COLO829 (cell line): ENCODE results near the gene ZNF646.
A peak's percentile ranks its signal among the peaks of the same experiment; 100 is the strongest.

Source experiments
- DNase-seq: peaks from one replicate; pipeline ENCODE4 v3.0.0; 2012; ENCODE audit warnings: low spot score

Gene ZNF646

GRCh38 chr16:31064882-31065461 lies 9.2 kb upstream of the ZNF646 start:
- DNase-seq, result no peak

GRCh38 chr16:31067342-31067741 lies 6.9 kb upstream of the ZNF646 start:
- no peak for DNase-seq

GRCh38 chr16:31071861-31072260 lies 2.4 kb upstream of the ZNF646 start:
- DNase-seq, result peak; percentile 28

- DNase-seq, result no peak
These were observed 1.6 kb upstream of the ZNF646 start for GRCh38 chr16:31072540-31073141.

GRCh38 chr16:31073142-31073969 lies 866 bp upstream of the ZNF646 start:
- DNase-seq, result peak; percentile 86

GRCh38 chr16:31074814-31075183 lies 577 bp downstream of the ZNF646 start:
- no peak for DNase-seq

GRCh38 chr16:31076319-31076718 lies 2.1 kb downstream of the ZNF646 start:
- DNase-seq, result no peak

- no peak for DNase-seq
These were observed 2.8 kb downstream of the ZNF646 start for GRCh38 chr16:31077024-31077423.

- no peak for DNase-seq
These were observed 3.6 kb downstream of the ZNF646 start for GRCh38 chr16:31077592-31078396.

GRCh38 chr16:31078597-31079341 lies 4.5 kb downstream of the ZNF646 start:
- no peak for DNase-seq

GRCh38 chr16:31079342-31079944 lies 5.2 kb downstream of the ZNF646 start:
- no peak for DNase-seq

- no peak for DNase-seq
These were observed 5.9 kb downstream of the ZNF646 start for GRCh38 chr16:31080035-31080629.

- no peak for DNase-seq
These were observed 6.7 kb downstream of the ZNF646 start for GRCh38 chr16:31080756-31081419.

- no peak for DNase-seq
These were observed 7.5 kb downstream of the ZNF646 start for GRCh38 chr16:31081428-31082351.

- no peak for DNase-seq
These were observed 8.3 kb downstream of the ZNF646 start for GRCh38 chr16:31082368-31083045.

GRCh38 chr16:31083081-31083480 lies 8.9 kb downstream of the ZNF646 start:
- no peak for DNase-seq

GRCh38 chr16:31083556-31083955 lies 9.3 kb downstream of the ZNF646 start:
- DNase-seq, result no peak

- DNase-seq, result no peak
These were observed 9.8 kb downstream of the ZNF646 start for GRCh38 chr16:31083981-31084380.
